ENCODE measurements around the gene HAP1. TPM values are rescaled to one million over a fixed set of nuclear protein-coding genes. Genes with fewer than 3 reads are reported as not detected.

The HAP1 gene
- total and polyA plus RNA-seq, 7 donors = under 0.01 to 4.3 (median 0.71) TPM

- Histone ChIP-seq H3K36me3 (peaks cover 17 to 32% (median 25%) of the 10 kb centered on the region in 4 donors), H3K4me3 (no peak overlapping the region), H3K4me1 (peaks cover 0 to 25% (median 20%) of the 10 kb centered on the region in 4 donors), H3K27ac (peak overlapping the region; percentile 33 to 70 (median 54)), H3K27me3 (no peaks in the 10 kb centered on the region), H3K9me3 (no peaks in the 10 kb centered on the region)
- TF ChIP-seq CTCF (IDR thresholded peaks at IDR 0.05) (no peak), POLR2AphosphoS5 (IDR thresholded peaks at IDR 0.05) (peak in 3 of 4 donors; percentile 51 to 86 (median 59)), EP300 (IDR thresholded peaks at IDR 0.05) (peak in 1 of 4 donors; percentile 66)
- DNase-seq = peak; percentile 95
- WGBS, 2 donors = 17 to 45% methylated on average over 6 of the region's 6 CpGs
- intact Hi-C loops (cut with DNase I) = no loop called here
Measured at GRCh38 chr17:41697122-41697962, 37.1 kb downstream of the HAP1 start.

- Histone ChIP-seq H3K27me3 (no peaks in the 10 kb centered on the region), H3K36me3 (peaks cover 29 to 44% (median 35%) of the 10 kb centered on the region in 4 donors), H3K4me1 (peaks cover 0 to 35% (median 30%) of the 10 kb centered on the region in 4 donors), H3K9me3 (no peaks in the 10 kb centered on the region), H3K27ac (peak overlapping the region; percentile 33 to 70 (median 54)), H3K4me3 (no peak overlapping the region)
- DNase-seq = peak; percentile 82
- intact Hi-C loops (cut with DNase I) = no loop called here
- TF ChIP-seq EP300 (IDR thresholded peaks at IDR 0.05) (no peak), CTCF (IDR thresholded peaks at IDR 0.05) (peak; percentile 35 to 77 (median 64))
- 50 to 53% methylated on average over 11 of the region's 11 CpGs for WGBS, 2 donors
Measured at GRCh38 chr17:41695954-41696757, 38.3 kb downstream of the HAP1 start.

GRCh38 chr17:41695134-41695661 lies 39.2 kb downstream of the HAP1 start:
- Histone ChIP-seq H3K9me3 (no peaks in the 10 kb centered on the region), H3K36me3 (peaks cover 39 to 53% (median 45%) of the 10 kb centered on the region in 4 donors), H3K4me1 (peaks cover 0 to 45% (median 40%) of the 10 kb centered on the region in 4 donors), H3K27me3 (no peaks in the 10 kb centered on the region), H3K27ac (peak overlapping the region; percentile 33 to 70 (median 54)), H3K4me3 (no peak overlapping the region)
- WGBS, 2 donors = 85 to 86% methylated on average over 7 of the region's 7 CpGs
- DNase-seq = no peak
- intact Hi-C loops (cut with DNase I) = no loop called here
- TF ChIP-seq POLR2A (IDR thresholded peaks at IDR 0.05) = no peak
- no peak for TF ChIP-seq EP300 (IDR thresholded peaks at IDR 0.05)
- TF ChIP-seq POLR2AphosphoS5 (IDR thresholded peaks at IDR 0.05) = no peak
- TF ChIP-seq CTCF (IDR thresholded peaks at IDR 0.05) = no peak

- 86 to 93% methylated on average over 11 of the region's 11 CpGs for WGBS, 2 donors
- no peak for DNase-seq
- peaks cover 46 to 62% (median 51%) of the 10 kb centered on the region in 4 donors for H3K36me3 ChIP-seq
- no peaks in the 10 kb centered on the region for H3K27me3 ChIP-seq
- H3K27ac ChIP-seq = no peak overlapping the region
- H3K4me3 ChIP-seq = no peak overlapping the region
- TF ChIP-seq CTCF (IDR thresholded peaks at IDR 0.05) (no peak), POLR2A (IDR thresholded peaks at IDR 0.05) (no peak), EP300 (IDR thresholded peaks at IDR 0.05) (no peak), POLR2AphosphoS5 (IDR thresholded peaks at IDR 0.05) (peak in 1 of 4 donors; percentile 31)
- intact Hi-C loops (cut with DNase I) = no loop called here
- peaks cover 0 to 52% (median 46%) of the 10 kb centered on the region in 4 donors for H3K4me1 ChIP-seq
- H3K9me3 ChIP-seq = no peaks in the 10 kb centered on the region
Measured at GRCh38 chr17:41692722-41693521, 41.5 kb downstream of the HAP1 start.

Measured in sigmoid colon (tissue), 7 donors.